Smooth muscle cell (in vitro differentiated cells): ENCODE measurements around the gene HASPIN. TPM values are rescaled to one million over a fixed set of nuclear protein-coding genes. Genes with fewer than 3 reads are reported as not detected.
"Not testable (repeated sequence)": the region's sequence is repeated elsewhere in the genome, so short reads cannot be mapped to it uniquely, and the experiment has no call there.

Source experiments
- DNase-seq: peaks from one replicate; lab custom pipeline; 2025; ENCODE audit not compliant: unreplicated experiment; lab: John Stamatoyannopoulos, UW
- H2AFZ ChIP-seq: fragments of 200-600 bp; sonication (generic); 2 replicates; pipeline ENCODE4 v1.6.0; 2016; ENCODE audit warnings: antibody characterized with exemption, low read depth, mild to moderate bottlenecking
- H3F3A ChIP-seq: fragments of 200-600 bp; sonication (generic); 2 replicates; pipeline ENCODE4 v1.6.0; 2017; ENCODE audit warnings: antibody characterized with exemption, low read depth
- H3K27ac ChIP-seq: fragments of 200-600 bp; sonication (generic); 2 replicates; pipeline ENCODE4 v1.5.1; 2016; ENCODE audit warnings: low read depth, mild to moderate bottlenecking
- H3K27me3 ChIP-seq: fragments of 200-600 bp; sonication (generic); 2 replicates; pipeline ENCODE4 v1.6.1; 2016; ENCODE audit warnings: low read depth, mild to moderate bottlenecking
- H3K36me3 ChIP-seq: fragments of 200-600 bp; sonication (generic); 2 replicates; pipeline ENCODE4 v1.5.1; 2016; ENCODE audit warnings: low read depth
- H3K4me1 ChIP-seq: fragments of 200-600 bp; sonication (generic); 2 replicates; pipeline ENCODE4 v1.5.1; 2016; ENCODE audit warnings: low read depth
- H3K4me2 ChIP-seq: fragments of 200-600 bp; sonication (generic); 2 replicates; pipeline ENCODE4 v1.6.0; 2016; ENCODE audit warnings: mild to moderate bottlenecking
- H3K4me3 ChIP-seq: fragments of 200-600 bp; sonication (generic); 2 replicates; pipeline ENCODE4 v1.5.1; 2016; ENCODE audit warnings: mild to moderate bottlenecking
- H3K79me2 ChIP-seq: fragments of 200-600 bp; sonication (generic); 2 replicates; pipeline ENCODE4 v1.6.0; 2016; ENCODE audit warnings: low read depth, mild to moderate bottlenecking
- H3K9ac ChIP-seq: fragments of 200-600 bp; sonication (generic); 2 replicates; pipeline ENCODE4 v1.6.0; 2016; ENCODE audit warnings: low read depth
- H3K9me3 ChIP-seq: fragments of 200-600 bp; sonication (generic); replicated peaks from 2 replicates; pipeline ENCODE4 v1.5.1; 2016; ENCODE audit warnings: low read depth
- H4K20me1 ChIP-seq: fragments of 200-600 bp; sonication (generic); 2 replicates; pipeline ENCODE4 v1.6.0; 2016; ENCODE audit warnings: low read depth
- CTCF ChIP-seq: fragments of 200-600 bp; sonication (generic); IDR thresholded peaks from 2 replicates; pipeline ENCODE4 v1.5.1; 2017; ENCODE audit warnings: borderline replicate concordance, mild to moderate bottlenecking, antibody characterized with exemption; ENCODE audit not compliant: insufficient read depth, poor library complexity, severe bottlenecking
- WGBS: methylation state at CpG from one replicate; pipeline ENCODE4 v1.1.7; 2016; ENCODE audit warnings: low lambda C conversion rate; 5-methylcytosine and 5-hydroxymethylcytosine counted together
- polyA plus RNA-seq: library from polyadenylated mRNA; unstranded; fragments of >200 nt; fragmentation: Nextera tagmentation; extraction: Ambion mirVana; gene quantifications from 2 replicates; pipeline ENCODE4 v1.2.1, GENCODE V29; 2016
- total RNA-seq: library from RNA; depleted of rRNA; stranded (reverse); fragments of >200 nt; gene quantifications from 2 replicates; pipeline ENCODE4 v1.2.3, GENCODE V29; 2014

Gene HASPIN
- total and polyA plus RNA-seq, 2 experiments from 2014 or later, result 1.2 to 2.7 TPM

GRCh38 chr17:3727041-3727440, 3.3 kb downstream of the HASPIN start:
- H3K79me2 ChIP-seq, result peaks cover 21% of the 10 kb centered on the region

GRCh38 chr17:3728099-3728498, 4.4 kb downstream of the HASPIN start:
- not testable (repeated sequence) for H3K9me3 ChIP-seq, H4K20me1 ChIP-seq, H3K9ac ChIP-seq, H3K36me3 ChIP-seq, H2AFZ ChIP-seq, H3K27me3 ChIP-seq, H3K4me2 ChIP-seq, H3K4me1 ChIP-seq, H3F3A ChIP-seq, H3K27ac ChIP-seq, H3K4me3 ChIP-seq, DNase-seq
- peaks cover 13% of the 10 kb centered on the region for H3K79me2 ChIP-seq
- 97% methylated on average over 2 of the region's 3 CpGs for WGBS

More at GRCh38 chr17:3727041-3727440, 3.3 kb downstream of the HASPIN start:
- no peak overlapping the region for H2AFZ ChIP-seq
- no peaks in the 10 kb centered on the region for H4K20me1 ChIP-seq
- no peak for TF ChIP-seq CTCF
- H3K36me3 ChIP-seq, result no peaks in the 10 kb centered on the region
- H3K27ac ChIP-seq, result no peak overlapping the region
- no peak overlapping the region for H3K4me3 ChIP-seq
- no peak for DNase-seq
- H3K27me3 ChIP-seq, result no peaks in the 10 kb centered on the region
- H3K4me1 ChIP-seq, result peaks cover 15% of the 10 kb centered on the region
- 81% methylated on average over 2 of the region's 2 CpGs for WGBS
- no peak overlapping the region for H3K4me2 ChIP-seq
- no peaks in the 10 kb centered on the region for H3K9me3 ChIP-seq
- H3F3A ChIP-seq, result peaks cover 3% of the 10 kb centered on the region
- H3K9ac ChIP-seq, result no peak overlapping the region

- Histone ChIP-seq H2AFZ (no peak overlapping the region), H3K4me1 (peaks cover 1% of the 10 kb centered on the region), H3K4me2 (no peak overlapping the region), H3K27ac (no peak overlapping the region), H3K9ac (no peak overlapping the region), H4K20me1 (no peaks in the 10 kb centered on the region), H3K4me3 (no peak overlapping the region), H3F3A (peaks cover 3% of the 10 kb centered on the region), H3K36me3 (no peaks in the 10 kb centered on the region), H3K79me2 (peaks cover 4% of the 10 kb centered on the region), H3K27me3 (no peaks in the 10 kb centered on the region), H3K9me3 (no peaks in the 10 kb centered on the region)
- no peak for TF ChIP-seq CTCF
- no peak for DNase-seq
- WGBS, result 94% methylated on average over 6 of the region's 6 CpGs
Observed at GRCh38 chr17:3729881-3730280, 6.2 kb downstream of the HASPIN start.

GRCh38 chr17:3730881-3731429, 7.3 kb downstream of the HASPIN start:
- TF ChIP-seq CTCF, result no peak
- H3K27ac ChIP-seq, result no peak overlapping the region
- H3K9ac ChIP-seq, result no peak overlapping the region
- no peaks in the 10 kb centered on the region for H4K20me1 ChIP-seq
- WGBS, result 41% methylated on average over 8 of the region's 9 CpGs
- H3K4me2 ChIP-seq, result no peak overlapping the region
- no peaks in the 10 kb centered on the region for H3K36me3 ChIP-seq
- H3K79me2 ChIP-seq, result no peaks in the 10 kb centered on the region
- no peaks in the 10 kb centered on the region for H3K27me3 ChIP-seq
- no peak overlapping the region for H2AFZ ChIP-seq
- H3K4me1 ChIP-seq, result no peaks in the 10 kb centered on the region
- DNase-seq, result no peak
- no peak overlapping the region for H3K4me3 ChIP-seq
- no peaks in the 10 kb centered on the region for H3K9me3 ChIP-seq
- peaks cover 3% of the 10 kb centered on the region for H3F3A ChIP-seq
